ENCODE results near the gene SP110. TPM values are rescaled to one million over a fixed set of nuclear protein-coding genes. Genes with fewer than 3 reads are reported as not detected.

The SP110 gene
- total and polyA plus RNA-seq, 2 of the 4 experiments (the other 2 are of a cell fraction) = 9.3 to 10.2 TPM

DNA sequence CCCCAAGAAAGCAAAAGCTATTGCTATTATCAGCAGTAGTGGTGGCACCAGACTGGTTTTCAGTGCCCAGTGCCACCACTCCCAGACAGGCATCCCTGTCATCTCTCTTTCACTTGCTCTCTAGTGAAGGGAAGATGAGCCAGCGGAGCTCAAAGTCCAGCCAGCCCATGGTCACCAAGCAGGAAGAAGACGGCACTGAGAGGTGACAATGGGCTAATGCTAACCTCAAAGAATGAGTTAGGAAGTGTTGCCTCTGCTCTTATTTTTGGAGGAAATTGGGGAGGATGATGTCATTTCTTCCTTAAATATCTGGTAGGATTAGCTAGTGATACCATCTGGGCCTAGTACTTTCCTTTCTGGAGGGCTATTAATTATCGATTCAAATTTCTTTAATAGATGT is 7.4 kb upstream of the SP110 start:
- Histone ChIP-seq H2AFZ (replicated peaks; ENCODE audit: low read length, poor library complexity) (peak overlapping the region; percentile 64), H4K20me1 (ENCODE audit: insufficient read depth, low read length) (no peaks in the 10 kb centered on the region), H3K27ac (ENCODE audit: insufficient read depth, low read length) (no peak overlapping the region), H3K36me3 (ENCODE audit: control insufficient read depth, insufficient read depth, low read length) (no peaks in the 10 kb centered on the region), H3K56ac (ENCODE audit: extremely low read depth, insufficient read depth, low read length) (no peak overlapping the region), H3K4me3 (ENCODE audit: insufficient read depth, low read depth, low read length) (no peak overlapping the region), H3K9ac (ENCODE audit: low read depth, low read length) (no peak overlapping the region), H3K4ac (ENCODE audit: low read depth, low read length) (no peak overlapping the region), H2AK9ac (replicated peaks; ENCODE audit: low read depth, low read length, poor library complexity) (no peak overlapping the region), H3K9me1 (ENCODE audit: insufficient read depth, low read length) (no peaks in the 10 kb centered on the region), H3K4me2 (ENCODE audit: low read depth, low read length) (no peak overlapping the region), H3K23ac (ENCODE audit: low read depth, low read length) (no peak overlapping the region), H3K4me1 (ENCODE audit: control insufficient read depth, insufficient read depth, low read length) (no peaks in the 10 kb centered on the region; the same call in 1 of the 2 replicates), H3K18ac (ENCODE audit: low read depth, low read length) (no peak overlapping the region), H2AK5ac (ENCODE audit: low read depth, low read length) (no peak overlapping the region), H4K8ac (ENCODE audit: low read depth in 2 of 2, low read length in 2 of 2) (no peak overlapping the region), H4K5ac (ENCODE audit: low read depth, low read length) (no peak overlapping the region), H3K9me3 (ENCODE audit: control insufficient read depth, insufficient read depth, low read length) (peaks cover 3% of the 10 kb centered on the region), H2BK20ac (ENCODE audit: low read depth, low read length) (no peak overlapping the region), H2BK120ac (ENCODE audit: low read depth, low read length) (no peak overlapping the region), H4K91ac (ENCODE audit: insufficient read depth, low read depth, low read length) (no peak overlapping the region), H3K14ac (replicated peaks; ENCODE audit: low read depth, low read length) (no peak overlapping the region), H2BK15ac (ENCODE audit: low read depth, low read length) (no peak overlapping the region), H3K27me3 (ENCODE audit: control insufficient read depth, insufficient read depth, low read length) (no peaks in the 10 kb centered on the region), H3K79me1 (ENCODE audit: low read depth in 1 of 2, low read length in 2 of 2) (no peaks in the 10 kb centered on the region), H2BK5ac (ENCODE audit: low read depth, low read length, poor library complexity, severe bottlenecking) (no peak overlapping the region)
- ATAC-seq (ENCODE audit: low read depth) (no peak), DNase-seq (no peak)
- WGBS, 2 experiments (ENCODE audit: extremely low coverage in 2 of 2, insufficient read length in 1 of 2) = no CpG with 5 or more reads among the region's 3 CpGs
- BruUV-seq (replicated peaks) = no TSS peak
- CTCF ChIA-PET = no interaction called here
- POLR2A ChIA-PET (ENCODE audit: unreplicated experiment) = no interaction called here
- no peak for TF ChIP-seq MXI1 (IDR thresholded peaks at IDR 0.05; ENCODE audit: borderline replicate concordance, low read depth, low read length)
- no peak for TF ChIP-seq NFE2L2 (IDR thresholded peaks at IDR 0.05; ENCODE audit: low read depth, low read length)
- no peak for TF ChIP-seq BHLHE40 (IDR thresholded peaks at IDR 0.05; ENCODE audit: low read depth, low read length)
- TF ChIP-seq RAD21 (IDR thresholded peaks at IDR 0.05; ENCODE audit: low read length) = no peak
- no peak for TF ChIP-seq MAFK (IDR thresholded peaks at IDR 0.05; ENCODE audit: low read depth, low read length)
- no peak for TF ChIP-seq RFX5 (IDR thresholded peaks at IDR 0.05; ENCODE audit: low read depth, low read length)
- TF ChIP-seq FOS (IDR thresholded peaks at IDR 0.05; ENCODE audit: low read depth, low read length) = no peak
- TF ChIP-seq, protein P1, sequence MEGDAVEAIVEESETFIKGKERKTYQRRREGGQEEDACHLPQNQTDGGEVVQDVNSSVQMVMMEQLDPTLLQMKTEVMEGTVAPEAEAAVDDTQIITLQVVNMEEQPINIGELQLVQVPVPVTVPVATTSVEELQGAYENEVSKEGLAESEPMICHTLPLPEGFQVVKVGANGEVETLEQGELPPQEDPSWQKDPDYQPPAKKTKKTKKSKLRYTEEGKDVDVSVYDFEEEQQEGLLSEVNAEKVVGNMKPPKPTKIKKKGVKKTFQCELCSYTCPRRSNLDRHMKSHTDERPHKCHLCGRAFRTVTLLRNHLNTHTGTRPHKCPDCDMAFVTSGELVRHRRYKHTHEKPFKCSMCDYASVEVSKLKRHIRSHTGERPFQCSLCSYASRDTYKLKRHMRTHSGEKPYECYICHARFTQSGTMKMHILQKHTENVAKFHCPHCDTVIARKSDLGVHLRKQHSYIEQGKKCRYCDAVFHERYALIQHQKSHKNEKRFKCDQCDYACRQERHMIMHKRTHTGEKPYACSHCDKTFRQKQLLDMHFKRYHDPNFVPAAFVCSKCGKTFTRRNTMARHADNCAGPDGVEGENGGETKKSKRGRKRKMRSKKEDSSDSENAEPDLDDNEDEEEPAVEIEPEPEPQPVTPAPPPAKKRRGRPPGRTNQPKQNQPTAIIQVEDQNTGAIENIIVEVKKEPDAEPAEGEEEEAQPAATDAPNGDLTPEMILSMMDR (conservative IDR thresholded peaks at IDR 0.05; ENCODE audit: low read depth, low read length) = no peak
- TF ChIP-seq MAZ (IDR thresholded peaks at IDR 0.05; ENCODE audit: borderline replicate concordance, low read depth, low read length) = no peak
- no peak for TF ChIP-seq SMC3 (IDR thresholded peaks at IDR 0.05; ENCODE audit: low read depth, low read length)
- TF ChIP-seq, protein P2, sequence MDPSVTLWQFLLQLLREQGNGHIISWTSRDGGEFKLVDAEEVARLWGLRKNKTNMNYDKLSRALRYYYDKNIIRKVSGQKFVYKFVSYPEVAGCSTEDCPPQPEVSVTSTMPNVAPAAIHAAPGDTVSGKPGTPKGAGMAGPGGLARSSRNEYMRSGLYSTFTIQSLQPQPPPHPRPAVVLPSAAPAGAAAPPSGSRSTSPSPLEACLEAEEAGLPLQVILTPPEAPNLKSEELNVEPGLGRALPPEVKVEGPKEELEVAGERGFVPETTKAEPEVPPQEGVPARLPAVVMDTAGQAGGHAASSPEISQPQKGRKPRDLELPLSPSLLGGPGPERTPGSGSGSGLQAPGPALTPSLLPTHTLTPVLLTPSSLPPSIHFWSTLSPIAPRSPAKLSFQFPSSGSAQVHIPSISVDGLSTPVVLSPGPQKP (IDR thresholded peaks at IDR 0.05; ENCODE audit: borderline replicate concordance, low read depth, low read length) = no peak
- intact Hi-C loops (cut with micrococcal nuclease) = no loop called here
- in situ Hi-C loops (cut with MboI; ENCODE audit: low sequenced_read_pairs) = no loop called here
- dilution Hi-C loops (cut with HindIII; ENCODE audit: low sequenced_read_pairs, unreplicated experiment) = no loop called here
